GM18502 (cell line): ENCODE data around the gene CEBPE.
"Not testable (repeated sequence)": the region's sequence is repeated elsewhere in the genome, so short reads cannot be mapped to it uniquely, and the experiment has no call there.

ENCODE experiments used
- ATAC-seq: cut with Tn5 transposase; IDR thresholded peaks from one replicate; pipeline ENCODE4 v1.9.1; 2021; ENCODE audit warnings: mild to moderate bottlenecking; ENCODE audit not compliant: unreplicated experiment, poor library complexity

CEBPE gene

DNA sequence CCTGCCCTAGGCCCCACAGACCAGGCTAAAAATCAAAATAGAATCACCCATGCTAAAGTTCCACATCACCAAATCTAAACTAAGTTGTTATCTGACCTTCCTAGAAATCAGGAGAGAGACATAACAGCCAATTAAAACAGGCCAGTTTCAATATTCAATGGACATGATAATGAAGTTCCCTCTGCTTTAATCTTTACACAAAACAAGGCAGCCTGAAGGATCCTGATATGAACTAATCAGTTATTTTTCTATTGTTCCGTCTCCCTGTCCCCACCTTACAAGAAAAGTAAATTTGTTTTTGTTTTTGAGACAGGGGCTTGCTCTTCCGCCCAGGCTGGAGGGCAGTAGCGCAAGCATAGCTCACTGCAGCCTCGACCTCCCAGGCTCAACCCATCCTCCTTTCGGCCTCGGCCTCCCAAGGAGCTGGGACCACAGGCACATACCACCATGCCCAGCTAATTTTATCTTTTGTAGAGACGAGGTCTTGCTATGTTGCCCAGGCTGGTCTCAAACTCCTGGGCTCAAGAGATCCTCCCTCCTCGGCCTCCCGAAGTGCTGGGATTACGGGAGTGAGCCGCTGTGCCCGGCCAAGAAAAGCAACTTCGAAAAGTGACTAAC lies 5.4 kb upstream of the CEBPE start:
- no peak for ATAC-seq

DNA sequence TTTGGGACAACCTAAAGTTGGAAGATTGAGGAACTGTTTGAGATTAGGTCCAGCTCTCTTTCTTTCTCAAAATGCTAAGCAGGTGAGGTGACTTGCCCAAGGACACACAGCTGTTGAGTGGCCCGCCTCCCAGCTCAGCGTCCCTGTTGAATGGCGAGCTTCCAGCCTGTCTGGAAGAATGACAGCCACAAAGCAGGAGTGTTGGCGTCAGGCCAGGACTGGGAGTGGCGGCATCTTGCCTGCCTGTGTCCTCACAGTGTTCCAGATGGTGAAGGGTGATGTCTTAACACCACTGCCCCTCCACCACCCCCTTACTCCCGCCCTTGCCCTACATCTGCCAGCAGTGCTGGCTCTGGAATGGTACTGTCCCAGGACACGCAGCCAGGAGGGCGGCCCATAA lies 4.4 kb upstream of the CEBPE start:
- ATAC-seq = no peak

DNA sequence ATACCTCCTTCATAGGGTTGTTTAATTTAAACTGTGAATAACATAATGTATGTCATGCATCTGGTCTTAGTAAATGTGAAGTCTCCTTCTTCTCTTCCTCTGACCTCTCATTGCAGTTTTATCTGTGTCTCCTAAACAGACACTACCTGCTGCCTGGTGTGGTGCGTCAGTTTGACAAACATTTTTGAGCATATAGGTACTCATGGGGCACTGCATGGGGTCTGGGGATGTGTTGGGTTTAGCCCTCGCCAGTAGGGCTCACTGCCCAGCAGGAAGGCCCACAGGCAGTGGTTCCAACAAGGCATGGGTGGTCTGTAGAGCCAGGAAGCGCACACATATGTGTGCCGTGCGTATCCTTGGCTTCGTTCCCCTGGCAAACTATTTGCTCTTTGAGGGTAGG lies 3.0 kb upstream of the CEBPE start:
- ATAC-seq = no peak

DNA sequence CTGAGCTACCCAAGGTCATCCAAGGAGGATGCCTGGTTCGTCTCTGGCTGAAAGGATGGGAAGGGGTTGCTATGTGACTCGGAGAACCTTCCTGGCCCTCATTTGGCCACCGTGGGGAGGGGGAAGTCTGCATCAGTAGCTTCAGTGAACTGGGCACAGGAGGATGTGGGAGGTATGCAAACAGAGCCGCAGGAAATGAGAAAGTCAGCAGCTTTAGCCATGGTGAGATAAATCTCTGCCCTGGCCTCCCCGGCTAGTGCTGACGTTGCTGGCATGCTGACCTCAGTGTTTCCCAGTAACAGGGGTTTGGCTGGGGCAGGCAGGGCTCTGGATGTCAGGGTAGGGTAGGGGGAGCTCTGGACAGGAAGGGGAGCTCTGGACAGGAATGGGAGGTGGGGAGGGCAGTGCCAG lies 2.3 kb upstream of the CEBPE start:
- ATAC-seq = peak; percentile 39

DNA sequence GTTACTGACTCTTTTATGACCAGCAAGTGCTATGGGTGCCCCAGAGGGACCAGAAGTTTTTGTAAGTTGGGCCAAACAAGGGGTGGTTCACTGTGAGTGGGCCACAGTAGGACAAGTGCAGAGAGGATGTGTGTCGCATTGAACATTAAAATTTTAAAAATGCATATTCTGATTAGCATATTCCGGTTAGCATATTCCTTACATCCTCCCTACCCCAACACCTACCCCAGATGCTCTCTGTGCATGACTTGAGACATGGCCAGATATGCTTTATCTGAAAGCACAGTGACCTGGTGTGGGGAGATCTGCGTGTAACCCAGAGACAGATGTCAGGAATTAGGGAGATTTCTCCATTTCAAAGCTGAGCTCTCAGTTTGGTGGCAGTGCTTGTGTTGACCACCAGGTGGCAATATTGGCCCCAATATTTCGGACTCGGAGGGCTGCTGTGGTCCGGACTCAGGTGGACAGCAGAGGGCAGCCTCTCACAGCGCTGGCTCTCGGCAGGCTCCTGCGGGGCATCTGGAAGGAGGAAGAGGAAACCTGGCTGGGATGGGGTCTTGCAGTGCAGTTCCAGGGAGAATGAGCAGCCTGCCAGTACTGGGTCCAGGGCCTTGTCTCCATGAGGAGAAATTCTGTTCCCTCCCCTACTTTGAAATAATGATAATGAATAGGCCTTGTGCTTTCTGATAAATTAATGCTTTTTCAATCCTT lies 1.6 kb upstream of the CEBPE start:
- peak; percentile 78 for ATAC-seq

DNA sequence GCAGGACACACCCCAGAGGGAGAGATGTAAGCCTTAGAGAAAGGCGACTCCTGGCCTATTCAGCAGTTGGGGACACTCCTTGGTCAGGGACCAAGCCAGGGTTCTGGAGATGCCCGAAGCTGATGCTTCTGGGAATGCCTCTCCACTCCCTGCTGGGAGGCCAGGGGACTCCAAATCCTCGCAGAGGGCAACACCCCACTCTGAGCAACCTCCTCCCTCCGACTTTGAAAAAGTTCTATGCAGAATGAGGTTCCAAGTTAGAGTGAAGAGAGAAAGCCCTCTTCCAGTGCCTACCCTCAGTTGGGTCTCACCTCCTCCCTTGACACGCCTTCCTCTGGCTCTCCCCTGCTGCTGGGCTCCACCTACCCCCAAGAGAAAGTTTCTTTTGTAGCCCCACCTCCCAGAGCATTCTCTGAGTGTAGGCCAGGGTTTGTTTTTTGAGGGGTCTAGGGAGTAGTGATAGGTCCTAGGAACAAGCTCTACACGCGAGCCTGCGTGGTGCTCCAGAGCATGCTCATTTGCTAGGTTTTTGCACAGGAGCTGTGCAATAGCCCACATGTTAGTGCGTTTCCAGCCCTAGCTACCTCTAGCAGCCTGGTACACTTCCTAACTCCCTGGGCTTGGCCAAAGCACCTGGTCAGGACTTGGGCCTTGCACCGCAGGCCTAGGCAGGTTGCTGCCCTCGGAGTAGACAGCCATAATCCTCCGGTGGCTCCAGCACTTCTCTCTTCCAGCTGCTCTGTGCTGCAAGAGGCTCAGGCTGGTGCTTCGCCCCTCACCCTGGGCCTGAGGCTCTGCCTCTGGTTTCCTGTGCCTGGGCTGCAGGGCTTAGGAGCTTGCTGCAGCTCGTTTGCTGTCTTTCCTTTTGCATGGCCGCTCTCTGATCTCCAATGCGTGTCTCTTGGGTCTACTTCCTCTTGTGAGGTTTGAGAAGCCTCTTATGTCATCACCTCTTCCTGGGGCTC lies 590 bp upstream of the CEBPE start:
- peak; percentile 37 for ATAC-seq

DNA sequence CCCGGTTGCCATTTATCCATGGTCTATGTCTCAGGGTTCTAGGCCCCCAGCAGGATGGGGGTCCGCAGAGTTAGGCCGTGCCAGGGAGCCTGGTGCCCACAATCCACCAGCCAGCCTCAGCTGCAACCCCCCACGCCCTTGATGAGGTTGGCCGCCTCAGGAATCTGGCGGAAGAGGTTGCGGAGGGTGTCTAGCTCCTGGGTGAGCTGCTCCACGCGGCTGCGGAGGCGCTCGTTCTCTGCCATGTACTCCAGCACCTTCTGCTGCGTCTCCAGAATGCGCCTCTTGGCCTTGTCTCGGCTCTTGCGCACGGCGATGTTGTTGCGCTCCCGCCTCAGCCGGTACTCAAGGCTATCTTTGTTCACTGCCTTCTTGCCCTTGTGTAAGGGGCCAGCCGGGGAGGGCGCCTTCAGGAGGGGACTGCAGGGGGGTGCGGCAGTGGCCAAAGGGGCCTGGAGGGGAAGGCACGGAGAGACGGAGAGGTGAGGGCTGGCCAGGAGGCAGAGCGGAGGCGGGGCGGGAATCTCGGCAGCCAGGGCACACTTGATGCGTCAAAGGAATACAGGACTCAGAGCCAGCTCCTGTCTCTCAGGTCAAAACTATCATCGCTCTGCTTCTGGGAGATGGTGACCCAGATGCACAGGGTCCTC lies 1.6 kb downstream of the CEBPE start:
- no peak for ATAC-seq

DNA sequence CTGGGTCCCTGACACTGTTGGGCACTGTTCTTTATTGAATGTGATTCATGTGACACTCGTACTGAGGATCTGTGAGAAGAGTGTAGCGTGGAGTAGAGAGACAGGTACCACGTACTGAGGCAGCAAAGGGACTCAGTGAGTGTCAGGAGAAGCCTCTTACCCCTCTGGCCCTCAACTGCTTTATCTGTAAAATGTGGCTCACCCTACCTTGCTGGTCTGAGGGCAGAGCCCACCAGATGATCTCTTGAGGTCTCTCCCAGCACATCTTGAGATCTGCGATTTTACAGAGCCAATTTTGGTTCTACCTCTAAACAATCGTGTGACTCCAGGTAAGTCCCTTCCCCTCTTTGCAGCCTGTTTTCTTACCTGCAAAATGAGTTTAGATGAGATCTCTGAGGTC lies 3.1 kb downstream of the CEBPE start:
- ATAC-seq = no peak

DNA sequence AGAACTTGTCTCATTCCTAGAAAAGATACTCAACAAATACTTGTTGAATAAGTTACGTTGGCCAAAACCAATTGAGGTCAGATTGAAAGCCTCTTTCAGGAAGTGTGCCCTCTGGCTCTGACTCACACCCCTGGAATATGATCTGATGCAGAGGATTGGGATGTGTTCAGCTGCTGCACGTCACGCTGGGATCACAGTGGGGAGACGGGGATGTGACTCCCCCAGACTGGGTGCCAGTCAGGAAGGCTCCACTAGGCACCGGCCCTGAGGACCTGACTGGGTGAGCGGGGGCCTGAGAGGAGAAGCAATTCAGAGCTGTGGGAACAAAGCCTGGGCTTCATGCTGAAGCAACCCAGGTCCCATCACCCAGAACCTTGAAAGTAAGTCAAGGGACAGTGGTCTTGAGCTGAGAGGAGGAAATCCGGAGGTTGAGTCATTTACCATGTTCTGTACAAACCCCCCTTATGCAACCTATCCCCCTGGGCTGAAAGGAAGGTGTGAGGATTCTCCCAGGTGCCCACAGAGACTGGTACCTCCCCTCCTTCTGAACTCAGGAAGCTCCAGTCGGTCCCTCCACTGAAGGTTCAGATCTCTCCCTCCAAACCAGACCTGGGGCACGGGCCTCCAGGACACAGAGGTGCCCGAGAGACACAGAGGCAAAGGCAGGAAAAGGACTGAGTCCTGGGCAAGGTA lies 3.9 kb downstream of the CEBPE start:
- no peak for ATAC-seq

DNA sequence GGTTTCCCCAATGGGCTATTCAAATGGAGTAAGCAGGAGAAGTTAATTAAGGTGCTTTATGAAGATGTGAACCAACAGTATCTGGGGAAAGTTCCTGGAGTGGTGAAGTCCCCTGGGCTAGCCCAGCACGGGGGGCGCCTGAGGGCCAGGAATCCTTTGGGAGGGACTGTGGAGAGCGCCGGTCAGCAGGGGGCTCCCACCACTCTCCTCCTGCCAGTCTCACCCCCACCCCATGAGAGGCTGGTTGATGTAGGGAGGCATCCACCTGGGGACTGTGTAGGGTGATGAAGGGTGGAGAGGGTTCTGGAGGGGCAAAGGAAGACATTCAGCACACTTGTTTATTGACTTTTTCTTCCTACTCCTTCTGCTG lies 4.4 kb downstream of the CEBPE start:
- no peak for ATAC-seq

DNA sequence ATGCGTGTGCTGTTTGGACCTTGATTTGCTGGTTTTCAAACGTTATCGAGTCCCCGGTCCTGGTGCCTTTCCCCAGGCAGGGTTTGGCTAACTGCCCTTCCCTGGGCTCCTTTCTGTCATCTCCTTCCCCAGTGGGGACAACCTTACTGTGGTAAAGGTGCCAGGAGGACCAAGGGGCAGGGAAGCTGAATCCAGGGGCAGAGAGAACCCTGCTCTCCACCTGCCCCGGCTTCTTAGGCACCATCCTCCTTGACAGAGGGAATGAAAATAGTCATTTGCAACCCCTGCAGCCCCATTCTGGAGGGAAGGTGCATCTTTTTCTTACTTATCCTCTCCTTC lies 5.0 kb downstream of the CEBPE start:
- ATAC-seq = no peak

DNA sequence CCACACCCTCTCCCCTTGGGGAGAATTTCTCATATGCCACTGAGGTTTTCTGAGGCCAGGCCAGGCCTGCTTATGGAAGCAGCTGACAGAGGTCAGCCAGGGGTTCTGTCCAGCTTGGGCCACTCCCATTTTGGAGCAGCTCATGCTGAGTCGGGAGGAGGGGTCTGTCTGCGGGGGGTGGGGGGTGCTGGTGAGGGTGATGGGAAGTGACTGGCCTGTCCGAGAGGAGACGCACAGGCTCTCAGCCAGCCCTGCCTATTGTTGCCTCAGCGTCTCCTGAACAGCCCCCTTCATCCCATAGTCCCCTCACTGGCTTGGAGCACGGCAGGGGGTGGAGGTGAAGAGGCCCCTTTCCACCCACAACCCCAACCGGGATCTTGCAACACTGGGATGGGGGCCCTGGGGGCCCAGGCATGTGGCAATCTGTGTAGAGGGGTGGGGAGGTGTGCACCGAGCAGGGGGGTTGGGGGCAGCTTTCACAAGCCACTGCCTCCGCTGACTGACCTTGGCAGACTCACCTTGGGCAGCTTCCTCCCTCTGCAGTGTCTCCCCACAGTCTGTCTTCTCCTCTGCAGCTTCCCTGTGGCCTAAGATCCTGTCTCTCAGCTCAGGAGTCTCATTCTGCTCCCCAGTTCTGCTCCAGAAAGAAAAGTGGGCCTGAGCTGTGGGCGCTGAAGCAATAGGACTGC lies 5.5 kb downstream of the CEBPE start:
- ATAC-seq = no peak

DNA sequence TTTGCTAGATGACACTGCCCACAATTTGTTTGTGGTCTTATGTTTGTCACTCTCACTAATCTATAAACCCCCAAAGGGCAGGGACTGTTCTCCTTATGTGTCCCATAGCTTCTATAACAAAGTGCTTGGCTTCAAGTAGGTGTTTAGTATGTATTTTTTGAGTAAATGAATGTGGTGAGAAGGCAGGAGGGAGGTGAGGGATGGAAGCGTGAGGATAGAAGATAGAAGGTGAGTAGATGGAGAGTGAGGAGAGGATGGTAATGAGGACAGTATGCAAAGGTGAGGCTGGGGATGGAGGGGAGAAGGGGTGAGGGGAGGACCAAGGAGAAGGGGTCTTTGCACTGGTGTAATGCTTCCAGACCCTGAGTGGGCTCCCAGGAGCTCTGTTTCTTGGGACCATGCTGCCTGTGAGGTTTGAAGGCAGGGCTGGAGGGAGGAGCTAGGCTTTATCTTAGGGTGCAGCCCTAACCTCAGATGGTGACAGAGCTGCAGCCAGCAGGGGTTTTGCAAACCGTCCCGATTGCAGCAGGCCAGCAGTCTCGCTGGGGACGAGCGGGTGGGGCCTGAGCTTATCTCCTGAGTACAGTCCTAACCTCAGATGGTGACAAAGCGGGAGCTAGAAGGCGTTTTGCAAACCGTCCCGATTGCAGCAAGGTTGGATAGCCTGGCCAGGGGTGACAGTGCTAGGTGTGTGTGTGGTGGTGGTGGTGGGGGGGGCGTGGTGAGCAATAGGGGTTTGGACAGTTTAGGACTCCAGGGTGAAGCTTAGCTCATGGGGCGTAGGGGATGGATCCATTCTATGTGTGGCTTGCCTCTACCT lies 6.5 kb downstream of the CEBPE start:
- no peak for ATAC-seq

DNA sequence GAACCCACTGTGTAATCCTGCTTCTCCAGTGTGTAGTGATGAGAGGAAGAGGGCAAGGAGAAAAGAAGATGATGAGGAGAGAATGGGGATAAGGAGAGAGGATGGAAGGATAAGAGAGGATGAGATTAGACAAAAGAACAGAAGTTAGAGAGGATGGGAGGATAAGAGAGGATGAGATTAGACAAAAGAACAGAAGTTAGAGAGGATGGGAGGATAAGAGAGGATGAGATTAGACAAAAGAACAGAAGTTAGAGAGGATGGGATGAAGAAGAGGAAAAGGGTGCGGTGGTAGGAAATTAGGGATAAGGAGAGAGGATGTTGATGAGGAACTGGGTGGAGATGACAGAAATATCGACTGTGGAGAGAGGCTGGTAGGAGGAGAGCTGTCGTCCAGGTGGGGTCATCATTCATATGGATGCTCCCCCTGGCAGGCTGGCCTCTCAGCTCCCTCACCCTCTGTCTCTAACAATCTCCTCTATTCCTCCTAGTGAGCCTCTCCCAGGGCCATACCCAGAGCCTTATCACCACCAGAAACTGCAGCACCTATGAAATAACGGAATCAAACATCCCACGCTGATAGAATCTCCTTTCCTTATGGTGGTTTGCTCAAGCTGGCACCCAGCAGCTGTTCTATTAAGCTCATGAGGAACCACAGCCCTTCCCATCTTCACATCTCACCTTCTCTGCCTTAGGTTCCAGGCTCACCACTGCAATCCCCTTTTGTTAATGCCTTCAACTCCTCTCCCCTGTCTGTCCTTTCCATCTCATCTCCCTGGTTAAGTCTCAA lies 8.3 kb downstream of the CEBPE start:
- ATAC-seq = no peak

DNA sequence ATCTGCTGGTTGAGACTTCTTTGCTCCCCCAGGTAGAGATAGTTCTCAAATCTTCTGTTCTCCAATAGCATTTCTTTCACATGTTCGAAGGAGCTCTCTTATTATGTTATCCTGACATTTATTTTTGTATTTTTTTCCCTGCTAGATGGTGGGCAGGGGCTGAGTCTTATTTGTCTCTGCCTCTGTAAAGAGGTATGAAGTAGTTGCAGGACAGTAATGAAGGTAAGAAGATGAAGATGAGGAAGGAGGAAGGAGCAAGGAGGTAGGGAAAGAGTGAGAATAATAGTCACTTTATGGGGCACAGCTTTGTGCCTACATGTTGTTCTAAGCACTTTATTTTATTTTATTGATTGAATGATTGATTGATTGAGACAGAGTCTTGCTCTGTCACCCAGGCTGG lies 9.3 kb downstream of the CEBPE start:
- ATAC-seq = no peak

DNA sequence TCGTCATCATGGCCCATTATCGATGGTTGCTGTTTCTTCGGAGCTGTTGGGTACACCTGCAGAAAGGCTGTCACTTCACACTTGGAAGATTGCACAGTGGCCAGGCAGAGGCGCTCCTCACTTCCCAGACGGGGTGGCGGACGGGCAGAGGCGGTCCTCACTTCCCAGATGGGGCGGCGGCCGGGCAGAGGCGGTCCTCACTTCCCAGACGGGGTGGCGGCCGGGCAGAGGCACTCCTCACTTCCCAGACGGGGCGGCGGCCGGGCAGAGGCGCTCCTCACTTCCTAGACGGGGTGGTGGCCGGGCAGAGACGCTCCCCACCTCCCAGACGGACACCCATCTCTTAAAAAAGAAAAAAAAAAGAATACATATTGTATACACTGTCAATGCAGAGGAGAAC lies 10.9 kb downstream of the CEBPE start:
- ATAC-seq = not testable (repeated sequence)

DNA sequence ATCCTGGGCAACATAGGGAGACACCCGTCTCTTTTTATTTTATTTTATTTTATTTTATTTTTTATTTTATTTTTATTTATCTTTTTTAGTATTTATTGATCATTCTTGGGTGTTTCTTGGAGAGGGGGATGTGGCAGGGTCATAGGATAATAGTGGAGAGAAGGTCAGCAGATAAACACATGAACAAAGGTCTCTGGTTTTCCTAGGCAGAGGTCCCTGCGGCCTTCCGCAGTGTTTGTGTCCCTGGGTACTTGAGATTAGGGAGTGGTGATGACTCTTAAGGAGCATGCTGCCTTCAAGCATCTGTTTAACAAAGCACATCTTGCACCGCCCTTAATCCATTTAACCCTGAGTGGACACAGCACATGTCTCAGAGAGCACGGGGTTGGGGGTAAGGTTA lies 11.4 kb downstream of the CEBPE start:
- not testable (repeated sequence) for ATAC-seq

DNA sequence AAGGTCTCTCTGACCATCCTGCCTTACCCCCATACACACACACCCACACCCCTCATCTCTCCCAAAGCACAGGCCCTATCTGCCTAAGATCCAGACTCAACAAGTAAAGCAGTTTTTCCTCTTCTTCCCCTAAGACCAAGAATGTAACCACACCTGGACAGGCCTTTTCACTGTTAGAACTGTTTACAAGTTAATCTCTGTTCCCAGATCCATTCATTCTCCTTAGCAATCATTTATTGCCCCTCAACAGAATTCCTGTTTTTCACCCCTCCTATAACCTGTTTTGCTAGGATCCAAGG lies 12.4 kb downstream of the CEBPE start:
- no peak for ATAC-seq
